C4-2B (cell line): ENCODE results near the gene CCDC185.

Experiments
- H3K27ac ChIP-seq: fragments of 450-650 bp; 2 replicates; pipeline ENCODE4 v1.5.1; 2017
- CTCF ChIP-seq: fragments of 450-650 bp; conservative IDR thresholded peaks from 2 replicates; pipeline ENCODE4 v1.5.1; 2017; ENCODE audit warnings: mild to moderate bottlenecking
- ZFX ChIP-seq: fragments of 450-650 bp; IDR thresholded peaks from 2 replicates; pipeline ENCODE4 v1.6.1; 2017

Gene CCDC185

GRCh38 chr1:223421025-223421424 lies 27.8 kb downstream of the CCDC185 start:
- TF ChIP-seq CTCF (no peak), ZFX (no peak)
- no peak overlapping the region for H3K27ac ChIP-seq

- no peak overlapping the region for H3K27ac ChIP-seq
- TF ChIP-seq CTCF (no peak), ZFX (no peak)
These were observed 28.5 kb downstream of the CCDC185 start for GRCh38 chr1:223421676-223422075.

DNA sequence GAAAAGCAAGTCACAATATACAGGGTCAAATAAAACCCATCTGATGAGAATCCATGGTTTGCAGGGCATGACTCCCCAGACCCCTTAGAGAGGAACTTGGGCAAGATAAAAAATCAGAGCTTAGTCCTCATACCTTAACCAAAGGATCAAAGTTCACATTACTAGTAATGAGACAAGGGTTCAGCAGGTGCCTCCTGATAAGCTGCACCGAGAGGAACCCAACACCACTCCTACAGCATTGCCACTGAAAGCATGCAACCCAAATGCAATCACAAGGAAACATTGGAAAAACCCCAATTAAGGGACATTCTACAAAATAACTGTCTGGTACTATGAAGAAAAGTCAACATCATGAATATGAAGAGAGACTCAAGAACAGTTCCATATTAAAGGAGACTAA lies 29.7 kb downstream of the CCDC185 start:
- H3K27ac ChIP-seq: no peak overlapping the region
- TF ChIP-seq ZFX (no peak), CTCF (no peak)

DNA sequence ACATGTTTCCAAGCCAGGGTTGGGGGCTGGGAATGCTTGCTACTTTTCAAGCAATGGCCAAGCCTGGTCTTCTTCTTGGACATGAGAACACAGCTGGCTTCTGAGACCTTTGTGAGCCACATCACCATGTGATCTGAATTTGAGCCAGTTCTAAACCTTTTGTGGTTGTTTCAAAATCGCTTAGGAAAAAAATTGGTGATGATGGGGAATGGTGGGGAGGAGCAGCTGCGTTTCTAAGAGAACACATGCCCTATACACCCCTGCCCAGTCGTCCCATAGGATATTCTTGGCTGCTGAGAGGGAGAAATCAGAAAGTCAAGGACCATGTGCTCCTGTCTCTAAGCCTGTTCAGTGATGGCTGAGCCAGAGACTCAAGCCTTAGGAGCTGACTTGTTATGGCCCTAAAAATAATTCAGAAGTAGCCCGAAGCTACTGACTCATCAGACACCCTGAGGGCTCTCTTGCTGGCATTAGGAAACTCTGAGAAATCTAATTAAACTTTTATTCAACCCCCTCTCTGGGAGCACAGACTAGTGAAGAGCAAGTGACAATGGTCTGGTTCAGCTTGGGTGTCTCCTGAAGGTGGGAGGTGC lies 30.5 kb downstream of the CCDC185 start:
- TF ChIP-seq ZFX (no peak), CTCF (no peak)
- H3K27ac ChIP-seq: no peak overlapping the region

DNA sequence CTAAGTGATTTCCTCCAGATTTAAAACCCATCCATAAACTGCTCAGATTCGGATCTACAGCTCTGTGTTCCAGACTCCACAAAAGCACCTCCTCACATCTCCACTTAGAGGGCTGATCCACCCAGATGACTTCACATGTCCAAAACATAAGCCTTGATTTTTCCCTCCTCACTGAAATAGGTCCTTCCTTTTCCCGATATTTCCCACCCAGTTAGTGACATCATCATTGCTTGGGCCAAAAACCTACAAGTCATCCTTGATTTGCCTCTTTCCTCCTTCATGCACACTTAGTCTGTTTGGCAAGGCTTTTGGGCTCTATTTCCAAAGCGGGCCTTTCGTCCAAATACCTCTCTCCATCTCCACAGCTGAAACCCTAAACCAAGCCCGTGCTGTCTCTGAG lies 32.3 kb downstream of the CCDC185 start:
- TF ChIP-seq CTCF (no peak), ZFX (no peak)
- no peak overlapping the region for H3K27ac ChIP-seq

- no peak for TF ChIP-seq CTCF
- no peak for TF ChIP-seq ZFX
- no peak overlapping the region for H3K27ac ChIP-seq
These were observed 33.7 kb downstream of the CCDC185 start for GRCh38 chr1:223426936-223427335.

- TF ChIP-seq CTCF: no peak
- TF ChIP-seq ZFX: no peak
These were observed 36.1 kb downstream of the CCDC185 start for GRCh38 chr1:223429313-223429731.

More at GRCh38 chr1:223429313-223429731, 36.1 kb downstream of the CCDC185 start:
- H3K27ac ChIP-seq: no peak overlapping the region
